Left ventricle myocardium inferior (tissue), 1 donor: ENCODE data around the gene RENBP. TPM values are rescaled to one million over a fixed set of nuclear protein-coding genes. Genes with fewer than 3 reads are reported as not detected.

ENCODE experiments used
- DNase-seq: peaks from one replicate; pipeline ENCODE4 v3.0.0-alpha.2; 2020
- H3K27ac ChIP-seq: fragments of 200-600 bp; replicated peaks from 2 replicates; pipeline ENCODE4 v1.8.0; 2021
- H3K27me3 ChIP-seq: fragments of 200-600 bp; 2 replicates; pipeline ENCODE4 v1.8.0; 2021; ENCODE audit warnings: low read depth
- H3K36me3 ChIP-seq: fragments of 200-600 bp; 2 replicates; pipeline ENCODE4 v1.8.0; 2021
- H3K4me1 ChIP-seq: fragments of 200-600 bp; 2 replicates; pipeline ENCODE4 v1.8.0; 2021
- H3K4me3 ChIP-seq: fragments of 200-600 bp; 2 replicates; pipeline ENCODE4 v1.8.0; 2021; ENCODE audit warnings: mild to moderate bottlenecking, moderate library complexity
- H3K9me3 ChIP-seq: fragments of 200-600 bp; replicated peaks from 2 replicates; pipeline ENCODE4 v1.8.0; 2021
- CTCF ChIP-seq: fragments of 200-600 bp; IDR thresholded peaks from 2 replicates; pipeline ENCODE4 v1.8.0; 2021; ENCODE audit warnings: antibody characterized with exemption, mild to moderate bottlenecking, borderline replicate concordance
- intact Hi-C: fragments of 100-400 bp; cut with micrococcal nuclease; formaldehyde crosslinking; loops from one replicate; pipeline ENCODE4 v1.11.0; 2022
- total RNA-seq: library from RNA; stranded (reverse); fragmentation: NEBNext Ultra II Directional; extraction: Animal tissue kit (Norgen Biotek cat#: 25700); gene quantifications from one replicate; pipeline ENCODE4 v1.2.1, GENCODE V29; 2021
- donor health status: DM: no; HTN: yes; CAD: no; lungs with severe emphysema.

RENBP gene
- total RNA-seq, 1 donor from 2014 or later = 7.5 TPM

- intact Hi-C loops = no loop called here
- Histone ChIP-seq H3K4me1 (peaks cover 66% of the 10 kb centered on the region), H3K36me3 (no peaks in the 10 kb centered on the region), H3K27me3 (no peaks in the 10 kb centered on the region), H3K9me3 (no peaks in the 10 kb centered on the region), H3K4me3 (peak overlapping the region; percentile 83), H3K27ac (peak overlapping the region; percentile 76)
- no peak for DNase-seq
- no peak for TF ChIP-seq CTCF
Observed at GRCh38 chrX:153969125-153969903, 24.9 kb upstream of the RENBP start.

GRCh38 chrX:153968754-153969124 lies 24.3 kb upstream of the RENBP start:
- no peak for TF ChIP-seq CTCF
- H3K9me3 ChIP-seq = no peaks in the 10 kb centered on the region
- H3K27me3 ChIP-seq = no peaks in the 10 kb centered on the region
- peak overlapping the region; percentile 83 for H3K4me3 ChIP-seq
- intact Hi-C loops = no loop called here
- H3K4me1 ChIP-seq = peaks cover 61% of the 10 kb centered on the region
- peaks cover 1% of the 10 kb centered on the region for H3K36me3 ChIP-seq
- H3K27ac ChIP-seq = peak overlapping the region; percentile 76
- DNase-seq = no peak

- no peak for TF ChIP-seq CTCF
- H3K27me3 ChIP-seq = no peaks in the 10 kb centered on the region
- peak overlapping the region; percentile 83 for H3K4me3 ChIP-seq
- peaks cover 5% of the 10 kb centered on the region for H3K36me3 ChIP-seq
- H3K4me1 ChIP-seq = peaks cover 56% of the 10 kb centered on the region
- DNase-seq = no peak
- H3K9me3 ChIP-seq = no peaks in the 10 kb centered on the region
- intact Hi-C loops = no loop called here
- H3K27ac ChIP-seq = peak overlapping the region; percentile 76
Observed at GRCh38 chrX:153968255-153968654, 23.8 kb upstream of the RENBP start.

GRCh38 chrX:153967536-153968224 lies 23.2 kb upstream of the RENBP start:
- Histone ChIP-seq H3K9me3 (no peaks in the 10 kb centered on the region), H3K4me1 (peaks cover 56% of the 10 kb centered on the region), H3K36me3 (peaks cover 5% of the 10 kb centered on the region), H3K27me3 (no peaks in the 10 kb centered on the region), H3K4me3 (peak overlapping the region; percentile 83), H3K27ac (peak overlapping the region; percentile 76)
- DNase-seq = no peak
- intact Hi-C loops = no loop called here
- TF ChIP-seq CTCF = no peak

- peak overlapping the region; percentile 76 for H3K27ac ChIP-seq
- H3K9me3 ChIP-seq = no peaks in the 10 kb centered on the region
- peaks cover 10% of the 10 kb centered on the region for H3K36me3 ChIP-seq
- peak overlapping the region; percentile 11 for H3K4me3 ChIP-seq
- intact Hi-C loops = no loop called here
- no peaks in the 10 kb centered on the region for H3K27me3 ChIP-seq
- no peak for DNase-seq
- peaks cover 56% of the 10 kb centered on the region for H3K4me1 ChIP-seq
- TF ChIP-seq CTCF = no peak
Observed at GRCh38 chrX:153966841-153967535, 22.5 kb upstream of the RENBP start.
